ENCODE measurements around the gene ZNF202. TPM values are rescaled to one million over a fixed set of nuclear protein-coding genes. Genes with fewer than 3 reads are reported as not detected.
"Not testable (repeated sequence)": the region's sequence is repeated elsewhere in the genome, so short reads cannot be mapped to it uniquely, and the experiment has no call there.

Gene ZNF202
- total RNA-seq, 1 experiment from 2014 or later: 5.5 TPM

GRCh38 chr11:123742031-123742723, 717 bp upstream of the ZNF202 start:
- DNase-seq (ENCODE audit: low read depth): no peak

GRCh38 chr11:123740787-123741158, 687 bp downstream of the ZNF202 start:
- peak; percentile 7 for DNase-seq (ENCODE audit: low read depth)

- DNase-seq (ENCODE audit: low read depth): no peak
Measured at GRCh38 chr11:123738374-123738773, 3.1 kb downstream of the ZNF202 start.

GRCh38 chr11:123736769-123737168, 4.7 kb downstream of the ZNF202 start:
- no peak for DNase-seq (ENCODE audit: low read depth)

GRCh38 chr11:123729602-123730001, 11.9 kb downstream of the ZNF202 start:
- no peak for DNase-seq (ENCODE audit: low read depth)

DNA sequence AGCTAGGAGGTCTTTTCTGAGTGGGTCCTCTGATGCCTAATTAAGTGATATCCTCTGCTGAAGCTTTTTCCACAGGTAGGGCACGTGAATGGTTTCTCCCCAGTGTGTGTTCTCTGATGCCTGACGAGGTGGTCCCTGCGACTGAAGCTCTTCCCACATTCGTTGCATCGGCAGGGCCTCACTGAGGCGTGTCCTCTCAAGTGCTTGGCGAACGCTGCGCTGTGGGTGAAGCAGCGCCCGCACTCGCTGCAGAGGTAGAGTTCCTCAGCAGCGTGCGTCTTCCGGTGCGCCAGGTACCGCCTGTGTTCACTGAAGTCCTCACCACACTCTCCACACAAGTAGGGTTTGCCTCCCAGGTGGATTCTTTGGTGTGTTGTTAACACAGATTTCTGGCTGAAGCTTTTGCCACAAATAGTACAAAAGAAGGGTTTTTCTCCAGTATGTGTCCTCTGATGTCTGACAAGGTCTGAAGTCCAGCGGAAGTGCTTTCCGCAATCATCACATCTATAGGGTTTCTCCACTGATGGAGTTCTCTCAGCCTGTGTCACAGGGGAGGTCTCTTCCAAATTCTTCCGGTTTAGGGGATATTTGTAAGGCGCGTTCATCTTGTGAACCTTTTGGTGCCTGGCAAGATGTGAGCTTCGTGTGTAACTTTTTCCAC, 15.3 kb downstream of the ZNF202 start:
- DNase-seq (ENCODE audit: low read depth): no peak

GRCh38 chr11:123719452-123719851, 22.0 kb downstream of the ZNF202 start:
- peak; percentile 15 for DNase-seq (ENCODE audit: low read depth)

GRCh38 chr11:123718469-123718868, 23.0 kb downstream of the ZNF202 start:
- DNase-seq (ENCODE audit: low read depth): no peak

DNA sequence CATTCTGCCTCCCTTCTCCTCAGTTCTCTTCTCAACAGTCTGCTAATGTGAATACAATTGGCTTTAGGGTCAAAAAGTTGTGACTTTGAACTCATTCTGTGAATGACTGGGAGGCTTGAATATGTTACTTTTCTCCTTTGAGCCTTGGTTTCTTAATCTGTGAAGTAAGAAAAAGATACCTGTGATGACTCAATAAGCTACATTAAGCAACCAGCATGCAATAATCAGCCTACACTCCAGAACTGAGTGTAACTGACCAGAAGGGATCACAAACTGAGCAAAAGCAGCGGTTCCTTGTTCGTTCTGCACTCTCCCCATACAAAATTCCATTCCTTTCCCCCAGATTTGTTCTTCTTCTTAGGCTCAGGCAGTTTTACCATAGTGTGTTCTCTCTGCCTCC, 23.4 kb downstream of the ZNF202 start:
- DNase-seq (ENCODE audit: low read depth): no peak

DNA sequence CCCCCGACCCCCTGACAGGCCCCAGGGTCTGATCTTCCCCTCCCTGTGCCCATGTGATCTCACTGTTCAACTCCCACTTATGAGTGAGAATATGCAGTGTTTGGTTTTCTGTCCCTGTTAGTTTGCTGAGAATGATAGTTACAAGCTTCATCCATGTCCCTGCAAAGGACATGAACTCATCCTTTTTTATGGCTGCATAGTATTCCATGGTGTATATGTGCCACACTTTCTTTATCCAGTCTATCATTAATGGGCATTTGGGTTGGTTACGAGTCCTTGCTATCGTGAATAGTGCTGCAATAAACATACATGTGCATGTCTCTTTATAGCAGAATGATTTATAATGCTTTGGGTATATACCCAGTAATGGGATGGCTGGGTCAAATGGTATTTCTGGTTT, 28.8 kb downstream of the ZNF202 start:
- not testable (repeated sequence) for DNase-seq (ENCODE audit: low read depth)

DNA sequence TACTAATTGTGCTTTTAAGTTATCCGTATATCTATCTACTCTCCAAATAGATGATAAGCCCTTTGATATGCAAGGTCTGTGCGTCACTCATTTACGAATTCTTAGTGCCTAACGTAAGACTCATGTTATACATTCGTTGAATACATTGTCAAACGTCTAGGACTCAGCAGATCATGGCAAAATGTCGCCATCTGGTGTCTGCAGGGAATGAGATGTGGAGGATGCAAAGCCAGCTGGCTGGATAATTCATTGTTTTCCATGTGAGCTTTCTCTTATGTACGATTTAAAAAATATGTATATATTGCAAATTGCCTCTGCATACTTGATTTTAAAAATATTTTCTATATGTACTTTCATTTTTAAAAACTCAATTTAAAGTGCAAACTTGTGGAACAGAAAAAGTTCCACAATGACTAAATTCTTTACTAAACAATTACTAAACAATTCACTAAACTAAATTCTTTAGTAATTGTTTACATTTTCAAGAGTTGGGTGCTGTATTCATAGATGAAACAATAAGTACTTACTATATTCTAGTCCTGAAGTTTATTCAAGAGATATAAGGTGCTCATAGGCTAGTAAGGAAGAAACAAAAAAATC, 33.8 kb downstream of the ZNF202 start:
- DNase-seq (ENCODE audit: low read depth): peak; percentile 59

- DNase-seq (ENCODE audit: low read depth): no peak
Measured at GRCh38 chr11:123707206-123707605, 34.3 kb downstream of the ZNF202 start.

DNA sequence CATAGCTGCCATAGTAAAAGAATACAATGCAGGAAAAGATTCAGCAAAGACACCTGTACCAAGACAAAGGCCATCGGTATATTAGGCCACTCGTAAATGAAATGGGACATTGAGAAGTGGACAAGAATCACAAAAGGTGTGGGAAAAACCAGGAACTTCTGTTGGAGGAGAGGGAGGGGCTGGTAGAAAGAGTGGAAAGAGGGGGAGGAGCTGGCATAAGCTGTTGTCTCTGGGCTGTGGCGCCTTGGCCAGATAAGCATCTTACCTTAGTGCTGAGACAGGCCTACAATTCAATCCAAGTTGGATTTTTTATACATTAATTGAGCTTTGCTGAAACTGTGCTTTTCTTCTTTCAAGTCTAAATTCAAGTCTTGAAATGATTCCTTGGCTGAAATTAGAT, 37.1 kb downstream of the ZNF202 start:
- no peak for DNase-seq (ENCODE audit: low read depth)

- DNase-seq (ENCODE audit: low read depth): no peak
Measured at GRCh38 chr11:123702696-123703095, 38.8 kb downstream of the ZNF202 start.

DNA sequence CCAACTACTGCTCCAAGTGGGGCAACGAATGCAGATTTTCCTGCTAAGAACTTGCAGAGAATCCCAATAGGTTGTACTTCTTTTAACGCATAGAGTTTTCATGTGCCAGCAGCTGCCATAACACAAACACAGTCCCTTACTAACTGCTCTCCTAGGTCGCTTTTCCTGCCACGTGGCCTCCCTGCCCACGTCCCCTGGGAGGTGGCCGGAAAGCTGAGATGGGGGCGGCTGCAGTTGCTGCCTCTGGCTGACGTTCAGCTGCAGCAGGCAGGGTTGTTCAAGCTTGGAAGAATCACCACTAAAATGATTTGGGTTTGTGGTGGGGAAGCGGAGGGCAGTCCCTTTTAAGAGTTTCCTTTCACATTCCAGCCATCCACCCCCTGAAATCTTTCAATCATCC, 39.3 kb downstream of the ZNF202 start:
- DNase-seq (ENCODE audit: low read depth): peak; percentile 7

DNA sequence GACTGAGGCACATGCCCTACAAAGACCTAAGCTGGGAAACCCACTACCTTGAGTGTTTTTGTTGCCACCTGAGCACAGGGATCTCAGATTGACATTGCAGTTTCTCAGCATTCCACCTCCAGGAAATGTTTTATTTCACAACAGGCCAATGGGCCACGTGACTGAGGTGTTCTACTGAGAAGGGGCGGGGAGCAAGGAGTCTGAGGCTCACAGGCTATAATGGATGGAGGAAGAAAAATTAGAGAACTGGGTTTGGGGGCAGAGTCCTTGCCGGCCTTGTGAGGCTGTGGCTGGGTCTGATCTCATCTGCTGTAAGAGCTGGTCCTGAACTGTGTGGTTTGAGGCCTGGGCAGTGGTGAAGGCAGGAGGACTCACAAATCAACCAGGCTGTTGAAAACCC, 40.7 kb downstream of the ZNF202 start:
- no peak for DNase-seq (ENCODE audit: low read depth)

GRCh38 chr11:123698546-123699127, 42.8 kb downstream of the ZNF202 start:
- no peak for DNase-seq (ENCODE audit: low read depth)

DNA sequence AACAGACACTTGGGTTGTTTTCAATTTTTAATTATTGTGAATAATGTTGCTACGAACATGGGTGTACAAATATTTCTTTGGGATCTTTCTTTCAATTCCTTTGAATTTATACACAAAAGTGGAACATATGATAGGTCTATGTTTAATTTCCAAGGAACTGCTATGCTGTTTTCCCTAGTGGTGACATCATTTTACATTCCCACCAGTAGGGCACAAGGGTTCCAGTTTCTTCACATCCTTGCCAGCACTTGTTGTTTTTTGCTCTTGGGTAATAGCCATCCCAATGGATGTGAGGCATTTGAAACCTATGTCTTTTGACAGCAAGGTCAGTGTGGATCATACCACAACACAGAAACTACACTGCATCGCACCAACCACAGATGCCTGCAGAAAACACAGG, 45.3 kb downstream of the ZNF202 start:
- DNase-seq (ENCODE audit: low read depth): no peak

GRCh38 chr11:123695231-123695630, 46.2 kb downstream of the ZNF202 start:
- DNase-seq (ENCODE audit: low read depth): no peak

DNA sequence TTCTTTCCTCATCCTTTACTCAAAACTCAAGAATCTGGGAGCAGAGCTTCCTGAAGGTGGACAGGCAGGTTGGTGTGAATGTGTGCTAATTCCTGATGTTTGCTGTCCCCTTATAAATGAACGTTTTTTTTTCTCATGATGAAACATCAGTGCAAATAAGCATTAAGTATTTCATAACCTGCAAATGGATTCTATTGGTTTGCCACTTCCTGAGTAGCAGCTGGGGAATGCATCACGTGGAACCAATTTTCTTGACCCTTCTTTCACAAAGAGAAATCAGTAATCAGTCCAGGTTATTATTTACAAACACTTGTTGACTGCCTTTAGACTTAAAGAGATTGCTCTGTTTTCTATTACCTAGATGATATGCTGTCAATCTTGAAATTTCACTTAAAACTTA, 46.9 kb downstream of the ZNF202 start:
- DNase-seq (ENCODE audit: low read depth): no peak

DNA sequence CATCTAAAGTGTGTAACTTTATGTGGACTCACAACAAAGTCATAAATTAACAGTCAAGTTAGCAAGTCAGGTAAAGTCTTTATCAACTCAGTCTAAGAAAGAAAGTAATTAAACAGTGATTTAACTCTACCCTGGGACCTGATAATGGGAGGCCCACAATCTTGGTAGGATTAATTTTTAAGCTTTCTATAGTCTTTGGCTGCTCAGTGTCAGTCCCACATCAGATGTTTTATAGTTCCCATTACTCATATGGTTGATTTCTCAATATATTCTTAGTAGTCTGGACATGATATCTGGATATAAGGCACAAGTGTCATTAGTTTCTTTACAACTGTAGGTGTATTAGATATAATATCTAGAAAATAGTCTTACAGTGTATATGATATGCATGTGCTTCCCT, 48.5 kb downstream of the ZNF202 start:
- DNase-seq (ENCODE audit: low read depth): no peak

- peak; percentile 57 for DNase-seq (ENCODE audit: low read depth)
Measured at GRCh38 chr11:123690485-123690884, 51.0 kb downstream of the ZNF202 start.

DNA sequence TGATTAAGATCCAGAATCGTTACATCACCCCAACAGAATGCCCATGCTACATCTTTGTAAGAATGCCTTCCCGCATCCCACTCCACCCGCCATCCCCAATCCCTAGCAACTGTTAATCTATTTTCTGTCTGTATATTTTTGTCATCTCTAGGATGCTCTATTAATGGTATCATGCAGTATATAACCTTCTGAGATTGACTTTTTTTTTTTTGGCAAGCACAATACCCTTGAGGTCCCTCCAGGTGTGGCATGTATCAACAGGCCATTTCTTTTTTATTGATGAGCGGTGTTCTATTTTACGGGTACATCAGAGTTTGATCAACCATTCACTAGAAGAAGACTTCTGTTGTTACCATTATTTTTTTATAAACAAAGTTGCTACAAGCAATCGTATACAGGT, 56.9 kb downstream of the ZNF202 start:
- DNase-seq (ENCODE audit: low read depth): no peak

All from RPMI7951 (cell line).